Hepatocyte (in vitro differentiated cells): Measurements from ENCODE around the gene SYCP2L. TPM values are rescaled to one million over a fixed set of nuclear protein-coding genes. Genes with fewer than 3 reads are reported as not detected.
"Not testable (repeated sequence)": the region's sequence is repeated elsewhere in the genome, so short reads cannot be mapped to it uniquely, and the experiment has no call there.

Experiments
- DNase-seq: peaks from one replicate; pipeline ENCODE4 v3.0.0-alpha.2; 2016; ENCODE audit warnings: low spot score
- H2AFZ ChIP-seq: fragments of 200-600 bp; sonication (generic); 2 replicates; pipeline ENCODE4 v1.6.0; 2016; ENCODE audit warnings: antibody characterized with exemption, mild to moderate bottlenecking
- H3K27ac ChIP-seq: fragments of 200-600 bp; sonication (generic); 2 replicates; pipeline ENCODE4 v1.5.1; 2016; ENCODE audit warnings: mild to moderate bottlenecking
- H3K27me3 ChIP-seq: fragments of 200-600 bp; sonication (generic); 2 replicates; pipeline ENCODE4 v1.6.1; 2016
- H3K36me3 ChIP-seq: fragments of 200-600 bp; sonication (generic); replicated peaks from 2 replicates; pipeline ENCODE4 v1.5.1; 2016; ENCODE audit warnings: low read depth; ENCODE audit not compliant: insufficient read depth
- H3K4me1 ChIP-seq: fragments of 200-600 bp; sonication (generic); 2 replicates; pipeline ENCODE4 v1.5.1; 2016; ENCODE audit warnings: mild to moderate bottlenecking, moderate library complexity; ENCODE audit not compliant: insufficient read depth
- H3K4me2 ChIP-seq: fragments of 200-600 bp; sonication (generic); 2 replicates; pipeline ENCODE4 v1.6.0; 2016
- H3K4me3 ChIP-seq: fragments of 200-600 bp; sonication (generic); 2 replicates; pipeline ENCODE4 v1.5.1; 2016; ENCODE audit warnings: mild to moderate bottlenecking
- H3K79me2 ChIP-seq: fragments of 200-600 bp; sonication (generic); 2 replicates; pipeline ENCODE4 v1.6.0; 2017; ENCODE audit warnings: mild to moderate bottlenecking
- H3K9me2 ChIP-seq: fragments of 200-600 bp; sonication (generic); replicated peaks from 2 replicates; pipeline ENCODE4 v1.6.0; 2017; ENCODE audit warnings: mild to moderate bottlenecking; ENCODE audit not compliant: insufficient read depth
- H3K9me3 ChIP-seq: fragments of 200-600 bp; sonication (generic); 2 replicates; pipeline ENCODE4 v1.5.1; 2016; ENCODE audit warnings: low read depth, mild to moderate bottlenecking
- H4K20me1 ChIP-seq: fragments of 200-600 bp; sonication (generic); 2 replicates; pipeline ENCODE4 v1.6.0; 2016; ENCODE audit warnings: mild to moderate bottlenecking; ENCODE audit not compliant: insufficient read depth, poor library complexity, severe bottlenecking
- CTCF ChIP-seq: fragments of 200-600 bp; sonication (generic); IDR thresholded peaks from 2 replicates; pipeline ENCODE4 v1.5.1; 2016; ENCODE audit warnings: antibody characterized with exemption, mild to moderate bottlenecking; ENCODE audit not compliant: poor library complexity
- EZH2 ChIP-seq: fragments of 200-600 bp; sonication (generic); IDR thresholded peaks from 2 replicates; pipeline ENCODE4 v1.6.1; 2016; ENCODE audit warnings: antibody characterized with exemption, mild to moderate bottlenecking, borderline replicate concordance
- EZH2phosphoT487 ChIP-seq: fragments of 200-600 bp; sonication (generic); IDR thresholded peaks from one replicate; pipeline ENCODE4 v1.6.1; 2018; ENCODE audit warnings: antibody characterized with exemption, mild to moderate bottlenecking, low read depth, moderate library complexity; ENCODE audit not compliant: unreplicated experiment, severe bottlenecking
- WGBS: methylation state at CpG from one replicate; pipeline ENCODE4 v1.1.6; 2016; ENCODE audit warnings: low lambda C conversion rate; ENCODE audit errors: missing lambda C conversion rate; 5-methylcytosine and 5-hydroxymethylcytosine counted together
- polyA plus RNA-seq: library from polyadenylated mRNA; unstranded; fragments of >200 nt; fragmentation: Nextera tagmentation; extraction: Ambion mirVana; gene quantifications from 2 replicates; pipeline ENCODE4 v1.2.1, GENCODE V29; 2016
- total RNA-seq: library from RNA; depleted of rRNA; stranded (reverse); fragments of >200 nt; gene quantifications from 2 replicates; pipeline ENCODE4 v1.2.3, GENCODE V29; 2014

The SYCP2L gene
- total and polyA plus RNA-seq, 2 experiments from 2014 or later: 0.37 to 1.00 TPM

DNA sequence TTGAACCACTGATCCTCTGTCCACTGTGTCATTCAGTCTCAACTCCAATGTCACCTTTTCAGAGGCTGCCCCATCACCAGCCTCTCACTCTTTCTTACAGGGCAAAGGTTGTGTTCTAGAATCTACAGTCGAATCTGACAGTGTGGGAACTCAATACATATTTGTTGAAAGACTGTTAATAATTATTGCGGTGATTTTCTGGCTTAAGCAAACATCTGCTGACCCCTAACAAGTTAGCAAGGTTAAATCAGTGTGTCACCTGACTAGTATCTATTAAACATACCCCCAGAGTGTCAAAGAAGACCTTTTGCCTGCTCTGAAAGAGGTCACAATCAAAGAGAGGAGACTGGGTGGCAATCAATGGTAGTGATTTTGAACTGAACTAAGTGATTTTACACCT, 115.3 kb downstream of the SYCP2L start:
- TF ChIP-seq EZH2phosphoT487 (no peak), CTCF (no peak), EZH2 (no peak)
- H3K4me2 ChIP-seq: no peak overlapping the region
- H3K9me2 ChIP-seq: no peaks in the 10 kb centered on the region
- H3K4me3 ChIP-seq: no peak overlapping the region
- peak overlapping the region; percentile 24 for H3K27ac ChIP-seq
- H3K79me2 ChIP-seq: no peaks in the 10 kb centered on the region
- no peaks in the 10 kb centered on the region for H4K20me1 ChIP-seq
- no peaks in the 10 kb centered on the region for H3K36me3 ChIP-seq
- no peaks in the 10 kb centered on the region for H3K9me3 ChIP-seq
- H2AFZ ChIP-seq: no peak overlapping the region
- H3K4me1 ChIP-seq: peaks cover 20% of the 10 kb centered on the region
- no peak for DNase-seq
- H3K27me3 ChIP-seq: no peaks in the 10 kb centered on the region
- 72% methylated on average over 2 of the region's 2 CpGs for WGBS

DNA sequence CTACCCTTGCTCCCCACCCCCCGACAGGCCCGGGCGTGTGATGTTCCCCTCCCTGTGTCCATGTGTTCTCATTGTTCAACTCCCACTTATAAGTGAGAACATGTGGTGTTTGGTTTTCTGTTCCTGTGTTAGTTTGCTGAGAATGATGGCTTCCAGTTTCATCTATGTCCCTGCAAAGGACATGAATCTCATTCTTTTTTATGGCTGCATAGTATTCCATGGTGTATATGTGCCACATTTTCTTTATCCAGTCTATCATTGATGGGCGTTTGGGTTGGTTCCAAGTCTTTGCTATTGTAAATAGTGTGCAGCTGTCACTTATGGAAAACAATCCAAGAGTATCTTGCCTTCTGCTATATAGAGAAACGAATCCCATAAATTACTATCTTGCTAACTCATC, 116.4 kb downstream of the SYCP2L start:
- not testable (repeated sequence) for H4K20me1 ChIP-seq, H3K27me3 ChIP-seq, H2AFZ ChIP-seq, H3K36me3 ChIP-seq, DNase-seq, H3K9me2 ChIP-seq, H3K4me3 ChIP-seq, H3K9me3 ChIP-seq, H3K79me2 ChIP-seq, H3K27ac ChIP-seq, H3K4me2 ChIP-seq
- WGBS: 95% methylated on average over 5 of the region's 5 CpGs
- H3K4me1 ChIP-seq: peaks cover 28% of the 10 kb centered on the region

DNA sequence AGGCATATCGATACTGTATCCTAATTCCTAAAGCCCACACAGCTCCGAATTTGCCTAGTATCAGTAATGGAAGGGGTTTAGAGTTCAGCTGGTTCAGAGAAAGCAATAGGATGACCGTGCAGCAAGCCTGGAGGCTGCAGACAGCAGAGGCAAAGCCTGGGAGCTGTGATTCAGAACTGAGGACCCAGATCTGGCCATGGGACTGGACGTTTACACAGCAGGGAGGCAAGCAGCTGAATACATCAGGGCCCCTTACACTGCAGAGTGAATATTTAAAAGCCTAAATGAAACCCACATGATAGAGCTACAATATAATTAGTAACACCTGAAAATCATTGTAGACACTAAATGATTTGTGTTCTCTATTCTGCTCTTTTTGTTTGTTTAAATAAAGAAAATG, 119.2 kb downstream of the SYCP2L start:
- Histone ChIP-seq H3K9me2 (no peaks in the 10 kb centered on the region), H3K27ac (peak overlapping the region; percentile 75), H3K4me1 (peaks cover 46% of the 10 kb centered on the region), H4K20me1 (no peaks in the 10 kb centered on the region), H3K27me3 (no peaks in the 10 kb centered on the region), H3K36me3 (no peaks in the 10 kb centered on the region), H3K4me3 (no peak overlapping the region), H3K79me2 (no peaks in the 10 kb centered on the region), H3K4me2 (no peak overlapping the region), H3K9me3 (no peaks in the 10 kb centered on the region), H2AFZ (no peak overlapping the region)
- TF ChIP-seq EZH2phosphoT487 (no peak), CTCF (no peak), EZH2 (no peak)
- WGBS: 55% methylated on average over 4 of the region's 4 CpGs
- DNase-seq: no peak

DNA sequence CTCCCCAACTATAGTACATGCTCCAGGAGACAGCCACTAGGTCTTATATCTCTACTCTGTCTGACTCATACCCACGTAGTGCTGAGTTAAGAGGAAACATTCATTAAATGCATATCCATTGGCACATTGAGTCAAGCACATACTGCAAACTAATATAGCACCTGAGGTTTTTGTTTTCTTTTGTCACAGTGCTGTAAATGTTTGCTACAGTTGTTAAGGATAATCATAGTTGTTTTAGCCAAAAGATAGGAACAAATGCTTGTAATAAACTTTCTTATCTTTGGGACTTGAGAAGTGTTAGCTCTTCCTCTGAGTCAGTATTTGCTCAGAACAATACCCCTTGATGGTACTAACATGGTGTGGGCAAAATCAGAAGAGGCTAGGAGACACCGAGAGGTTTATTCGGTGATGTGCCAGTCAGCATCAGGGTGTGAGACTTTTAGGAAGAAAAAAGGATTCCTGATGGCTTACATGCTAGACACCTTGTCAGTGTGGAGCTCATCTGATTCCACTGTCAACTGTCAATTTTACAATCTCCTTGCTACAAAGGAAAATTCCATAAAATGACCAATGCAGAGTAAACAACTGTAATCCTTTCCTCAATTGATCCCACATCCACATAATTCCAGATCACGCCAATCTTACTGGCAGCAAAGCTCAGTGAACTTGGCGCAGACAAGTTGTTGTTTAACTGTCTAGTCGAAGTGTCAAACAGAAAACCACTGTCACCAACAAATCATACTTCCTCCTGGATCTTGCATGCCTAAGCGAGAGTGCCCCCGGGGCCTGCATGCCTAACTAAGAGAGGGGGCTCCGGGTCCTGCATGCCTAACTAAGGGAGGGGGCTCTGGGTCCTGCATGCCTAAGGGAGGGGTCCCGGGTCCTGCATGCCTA, 121.1 kb downstream of the SYCP2L start:
- H3K27ac ChIP-seq: peak overlapping the region; percentile 75
- H4K20me1 ChIP-seq: no peaks in the 10 kb centered on the region
- no peaks in the 10 kb centered on the region for H3K9me2 ChIP-seq
- H3K27me3 ChIP-seq: no peaks in the 10 kb centered on the region
- H3K36me3 ChIP-seq: no peaks in the 10 kb centered on the region
- no peak for TF ChIP-seq CTCF
- TF ChIP-seq EZH2phosphoT487: no peak
- no peak for TF ChIP-seq EZH2
- H3K4me1 ChIP-seq: peaks cover 62% of the 10 kb centered on the region
- H3K79me2 ChIP-seq: no peaks in the 10 kb centered on the region
- no peaks in the 10 kb centered on the region for H3K9me3 ChIP-seq
- WGBS: 45% methylated on average over 10 of the region's 10 CpGs
- no peak overlapping the region for H3K4me3 ChIP-seq
- peak overlapping the region; percentile 20 for H3K4me2 ChIP-seq
- no peak overlapping the region for H2AFZ ChIP-seq
- peak; percentile 57 for DNase-seq
